GM12872 (cell line): ENCODE measurements around the gene USP28.

Experiments
- TF ChIP-seq, protein P1 (sequence below): IDR thresholded peaks from 3 replicates; pipeline ENCODE4 v1.5.1; 2011; ENCODE audit warnings: low read depth, mild to moderate bottlenecking, low read length, moderate library complexity; ENCODE audit not compliant: insufficient read depth

USP28 gene

DNA sequence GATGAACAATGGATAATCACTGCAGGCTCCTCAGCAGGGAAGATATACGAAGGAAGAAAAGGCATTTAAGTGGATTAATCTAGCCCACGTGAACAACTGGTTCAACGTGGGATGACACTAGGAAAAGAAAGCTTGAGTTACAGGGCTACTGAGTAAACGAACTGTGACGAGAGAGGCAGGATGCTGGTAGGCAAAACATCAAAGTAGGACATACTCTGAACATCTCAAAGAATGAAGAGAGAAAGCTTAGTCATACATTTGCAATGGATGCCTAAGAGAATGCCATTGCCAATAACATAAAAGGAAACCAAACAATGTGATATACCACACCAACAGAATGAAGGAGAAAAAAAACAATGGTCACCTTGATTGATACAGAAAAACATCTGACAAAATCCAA lies 12.9 kb downstream of the USP28 start:
- TF ChIP-seq, protein P1, sequence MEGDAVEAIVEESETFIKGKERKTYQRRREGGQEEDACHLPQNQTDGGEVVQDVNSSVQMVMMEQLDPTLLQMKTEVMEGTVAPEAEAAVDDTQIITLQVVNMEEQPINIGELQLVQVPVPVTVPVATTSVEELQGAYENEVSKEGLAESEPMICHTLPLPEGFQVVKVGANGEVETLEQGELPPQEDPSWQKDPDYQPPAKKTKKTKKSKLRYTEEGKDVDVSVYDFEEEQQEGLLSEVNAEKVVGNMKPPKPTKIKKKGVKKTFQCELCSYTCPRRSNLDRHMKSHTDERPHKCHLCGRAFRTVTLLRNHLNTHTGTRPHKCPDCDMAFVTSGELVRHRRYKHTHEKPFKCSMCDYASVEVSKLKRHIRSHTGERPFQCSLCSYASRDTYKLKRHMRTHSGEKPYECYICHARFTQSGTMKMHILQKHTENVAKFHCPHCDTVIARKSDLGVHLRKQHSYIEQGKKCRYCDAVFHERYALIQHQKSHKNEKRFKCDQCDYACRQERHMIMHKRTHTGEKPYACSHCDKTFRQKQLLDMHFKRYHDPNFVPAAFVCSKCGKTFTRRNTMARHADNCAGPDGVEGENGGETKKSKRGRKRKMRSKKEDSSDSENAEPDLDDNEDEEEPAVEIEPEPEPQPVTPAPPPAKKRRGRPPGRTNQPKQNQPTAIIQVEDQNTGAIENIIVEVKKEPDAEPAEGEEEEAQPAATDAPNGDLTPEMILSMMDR = no peak

DNA sequence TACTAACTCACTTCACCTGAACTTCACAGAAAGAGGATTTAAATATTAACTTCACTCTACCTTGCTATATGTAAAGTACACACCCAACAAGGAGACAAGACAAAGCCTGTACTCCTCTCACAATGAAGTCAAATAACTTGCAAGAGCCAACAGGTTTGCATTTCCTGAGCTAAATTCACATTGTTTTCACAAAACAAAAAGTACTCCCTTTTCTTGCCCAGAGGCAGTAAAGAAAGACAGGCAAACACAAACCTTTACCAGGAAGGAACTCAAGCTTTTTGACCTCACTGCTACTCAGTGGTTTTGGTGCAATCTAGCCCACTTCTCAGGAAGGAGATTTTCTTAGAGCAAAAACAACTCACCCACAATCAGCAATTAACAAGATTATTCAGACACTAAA lies 15.7 kb downstream of the USP28 start:
- TF ChIP-seq, protein P1 = no peak

DNA sequence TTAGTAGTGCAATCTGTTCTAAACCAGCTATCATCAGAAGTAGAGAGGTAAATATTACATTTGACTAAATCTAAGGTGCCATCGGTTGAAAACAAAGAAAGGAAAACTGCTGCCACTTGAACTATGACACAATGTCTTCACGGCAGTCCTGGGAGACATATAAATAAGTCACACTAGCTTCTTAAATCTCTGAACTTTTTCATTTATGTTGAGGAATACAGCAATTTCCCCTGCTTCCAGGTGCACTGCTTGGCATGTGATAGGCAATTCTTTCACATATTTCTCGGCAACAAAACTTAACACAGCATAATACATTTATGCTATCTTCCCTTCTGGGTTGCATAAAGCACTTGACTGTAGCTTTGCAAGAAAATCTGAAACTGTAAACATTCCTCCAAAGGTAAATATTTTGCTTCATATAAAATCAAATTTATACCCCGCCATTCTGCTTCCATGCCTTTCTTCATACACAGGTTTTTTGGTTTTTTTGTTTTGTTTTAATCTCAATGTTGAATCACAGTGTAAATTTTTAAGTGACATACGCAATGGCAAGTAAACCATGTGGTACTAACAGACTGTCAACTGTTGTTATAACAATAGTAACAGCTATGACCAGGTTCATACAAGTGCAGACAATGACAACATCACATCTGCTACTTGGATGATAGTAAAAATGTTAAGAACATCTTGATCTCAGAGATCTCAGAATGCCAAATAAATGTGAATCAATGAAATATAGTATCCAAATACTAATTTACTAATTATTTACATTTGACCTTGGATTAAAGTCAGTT lies 18.2 kb downstream of the USP28 start:
- TF ChIP-seq, protein P1 = no peak

- TF ChIP-seq, protein P1 = no peak
Measured at GRCh38 chr11:113855803-113856202, 19.6 kb downstream of the USP28 start.

- TF ChIP-seq, protein P1 = no peak
Measured at GRCh38 chr11:113850188-113850587, 25.2 kb downstream of the USP28 start.

- TF ChIP-seq, protein P1 = no peak
Measured at GRCh38 chr11:113849713-113850112, 25.7 kb downstream of the USP28 start.

- TF ChIP-seq, protein P1 = no peak
Measured at GRCh38 chr11:113847580-113847979, 27.8 kb downstream of the USP28 start.
